Measurements from ENCODE around the gene ZFHX3.

GRCh38 chr16:73046849-73047214 lies 1.1 kb downstream of the ZFHX3 start:
- TF ChIP-seq CTCF (IDR thresholded peaks at IDR 0.05): no peak
- no peak for TF ChIP-seq POLR2A (IDR thresholded peaks at IDR 0.05)

Measured in heart left ventricle (tissue), 13 donors.